Spleen (tissue), 11 donors: ENCODE data around the gene AIG1. TPM values are rescaled to one million over a fixed set of nuclear protein-coding genes. Genes with fewer than 3 reads are reported as not detected.
"Not testable (repeated sequence)": the region's sequence is repeated elsewhere in the genome, so short reads cannot be mapped to it uniquely, and the experiment has no call there.

Experiments
- DNase-seq: peaks from one replicate; pipeline ENCODE4 v3.0.0-alpha.2; 2020
- H3K27ac ChIP-seq, 8 donors: fragments of 200-600 bp; sonication (generic) in 7 of 8; 1 replicate in 4 of 8; 2 replicates in 4 of 8; pipeline versions ENCODE4 v1.5.0 to v1.8.0; 2016 to 2021; ENCODE audit warnings: inconsistent platforms in 4 of 8, mild to moderate bottlenecking in 4 of 8, moderate library complexity in 1 of 8
- H3K27me3 ChIP-seq, 7 donors: fragments of 200-600 bp; sonication (generic) in 6 of 7; replicated peaks in 1 of 7; 1 replicate in 4 of 7; 2 replicates in 3 of 7; pipeline versions ENCODE4 v1.5.0 to v1.8.0; 2016 to 2021; ENCODE audit warnings: inconsistent platforms in 3 of 7, mild to moderate bottlenecking in 1 of 7
- H3K36me3 ChIP-seq, 6 donors: fragments of 200-600 bp; sonication (generic) in 5 of 6; 1 replicate in 4 of 6; 2 replicates in 2 of 6; pipeline versions ENCODE4 v1.5.0 to v1.8.0; 2016 to 2021; ENCODE audit warnings: inconsistent platforms in 2 of 6
- H3K4me1 ChIP-seq, 6 donors: fragments of 200-600 bp; sonication (generic) in 5 of 6; 1 replicate in 3 of 6; 2 replicates in 3 of 6; pipeline versions ENCODE4 v1.5.0 to v1.8.0; 2016 to 2021; ENCODE audit warnings: inconsistent platforms in 3 of 6
- H3K4me3 ChIP-seq, 8 donors: fragments of 200-600 bp; sonication (generic) in 7 of 8; 1 replicate in 4 of 8; 2 replicates in 4 of 8; pipeline versions ENCODE4 v1.5.0 to v1.8.0; 2016 to 2021; ENCODE audit warnings: inconsistent platforms in 4 of 8, mild to moderate bottlenecking in 4 of 8, moderate library complexity in 2 of 8
- H3K9me3 ChIP-seq, 8 donors: fragments of 200-600 bp; sonication (generic) in 7 of 8; 1 replicate in 4 of 8; 2 replicates in 4 of 8; pipeline versions ENCODE4 v1.5.0 to v1.8.0; 2016 to 2021; ENCODE audit warnings: inconsistent platforms in 4 of 8
- POLR2A ChIP-seq, 3 donors: fragments of 450-650 bp; IDR thresholded peaks; one replicate each; pipeline ENCODE4 v1.5.1; 2017; ENCODE audit warnings: antibody characterized with exemption in 3 of 3, mild to moderate bottlenecking in 1 of 3
- POLR2AphosphoS5 ChIP-seq, 3 donors: sonication (generic); formaldehyde crosslinking; IDR thresholded peaks; one replicate each; pipeline ENCODE4 v1.5.1; 2017; ENCODE audit warnings: antibody characterized with exemption in 3 of 3
- WGBS, 5 donors: extraction: QIAGEN DNeasy Blood & Tissue Kit in 3 of 5; methylation state at CpG; one replicate each; pipeline versions ENCODE4 v1.1.5 to v1.1.7; 2013 to 2018; 5-methylcytosine and 5-hydroxymethylcytosine counted together
- intact Hi-C: fragments of 100-400 bp; cut with DNase I; formaldehyde crosslinking; loops from one replicate; pipeline ENCODE4 v1.15.0; 2023; ENCODE audit warnings: low total_unique reads
- polyA plus RNA-seq, 3 donors: library from polyadenylated mRNA; stranded (reverse); fragments of 200-250 nt; gene quantifications; one replicate each; pipeline ENCODE4 v1.2.1, GENCODE V29; 2013
- total RNA-seq, 7 donors: library from RNA; depleted of rRNA in 3 of 7; stranded (reverse); fragments of >200 nt in 3 of 7; fragmentation: NEBNext Ultra II Directional in 4 of 7; extraction: Animal tissue kit (Norgen Biotek cat#: 25700) in 4 of 7; gene quantifications; one replicate each; pipeline versions ENCODE4 v1.1.0 to v1.2.1, GENCODE V29; 2016 to 2021
- TF ChIP-seq, protein P1 (sequence below), 11 experiments: fragments of 200-600 bp in 7 of 11; fragments of 450-650 bp in 4 of 11; sonication (generic) in 4 of 11; IDR thresholded peaks in 8 of 11; conservative IDR thresholded peaks in 3 of 11; 1 replicate in 7 of 11; 2 replicates in 4 of 11; pipeline versions ENCODE4 v1.4.0 to v1.8.0; 2016 to 2021; ENCODE audit warnings: antibody characterized with exemption in 11 of 11, inconsistent platforms in 4 of 11, mild to moderate bottlenecking in 1 of 11
- donor health status: healthy with polysubstance abuse.
- donor health status: DM: no; HTN: no; CAD: no; lungs with moderate emphysema.
- donor health status: DM: no; HTN: no; CAD: no.
- donor health status: Bipolar disorder and iron deficiency.
- donor health status: healthy.
- donor health status: DM: no; HTN: no; CAD: no.
- donor health status: DM: yes; HTN: yes; CAD: no.

AIG1 gene
- total and polyA plus RNA-seq, 10 donors, result 14.3 to 38.0 (median 27.9) TPM

DNA sequence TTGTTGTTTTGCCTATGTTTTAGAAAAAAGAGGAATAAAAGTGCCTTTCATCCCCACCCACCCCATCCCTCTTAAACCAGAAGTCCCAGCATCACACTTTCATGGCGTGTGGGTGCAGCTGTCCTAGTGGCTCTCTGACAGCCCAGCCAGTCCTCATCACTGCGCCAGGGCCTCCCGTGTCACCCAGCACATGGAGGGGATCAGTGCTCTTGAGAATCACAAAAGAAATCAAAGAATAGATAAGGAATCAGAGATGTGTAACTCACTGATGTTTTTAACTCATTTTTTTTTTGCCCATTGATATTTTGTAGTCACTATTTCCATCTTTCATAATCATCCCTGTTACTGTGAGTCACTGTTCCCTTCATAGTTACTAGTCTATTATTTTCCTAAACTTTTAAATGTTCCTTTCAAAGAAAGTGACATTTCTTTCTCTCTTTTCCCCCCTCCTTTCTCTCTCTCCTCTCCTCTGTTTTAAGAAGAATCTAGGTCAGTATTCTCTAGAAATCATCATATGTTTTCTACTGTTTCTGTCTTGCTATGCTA lies 78.6 kb downstream of the AIG1 start:
- intact Hi-C loops, result no loop called here
- Histone ChIP-seq H3K4me3 (no peak overlapping the region), H3K27me3 (no peaks in the 10 kb centered on the region), H3K27ac (no peak overlapping the region), H3K36me3 (peaks cover 0 to 38% (median 4%) of the 10 kb centered on the region in 6 donors), H3K9me3 (no peaks in the 10 kb centered on the region), H3K4me1 (peaks cover 0 to 13% (median 0%) of the 10 kb centered on the region in 6 donors)
- TF ChIP-seq, protein P1, sequence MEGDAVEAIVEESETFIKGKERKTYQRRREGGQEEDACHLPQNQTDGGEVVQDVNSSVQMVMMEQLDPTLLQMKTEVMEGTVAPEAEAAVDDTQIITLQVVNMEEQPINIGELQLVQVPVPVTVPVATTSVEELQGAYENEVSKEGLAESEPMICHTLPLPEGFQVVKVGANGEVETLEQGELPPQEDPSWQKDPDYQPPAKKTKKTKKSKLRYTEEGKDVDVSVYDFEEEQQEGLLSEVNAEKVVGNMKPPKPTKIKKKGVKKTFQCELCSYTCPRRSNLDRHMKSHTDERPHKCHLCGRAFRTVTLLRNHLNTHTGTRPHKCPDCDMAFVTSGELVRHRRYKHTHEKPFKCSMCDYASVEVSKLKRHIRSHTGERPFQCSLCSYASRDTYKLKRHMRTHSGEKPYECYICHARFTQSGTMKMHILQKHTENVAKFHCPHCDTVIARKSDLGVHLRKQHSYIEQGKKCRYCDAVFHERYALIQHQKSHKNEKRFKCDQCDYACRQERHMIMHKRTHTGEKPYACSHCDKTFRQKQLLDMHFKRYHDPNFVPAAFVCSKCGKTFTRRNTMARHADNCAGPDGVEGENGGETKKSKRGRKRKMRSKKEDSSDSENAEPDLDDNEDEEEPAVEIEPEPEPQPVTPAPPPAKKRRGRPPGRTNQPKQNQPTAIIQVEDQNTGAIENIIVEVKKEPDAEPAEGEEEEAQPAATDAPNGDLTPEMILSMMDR (IDR thresholded peaks at IDR 0.05 in 8 of 11, conservative IDR thresholded peaks at IDR 0.05 in 3 of 11), result no peak
- TF ChIP-seq POLR2AphosphoS5 (IDR thresholded peaks at IDR 0.05), result no peak
- 92 to 96% (median 94%) methylated on average over 3 of the region's 3 CpGs for WGBS, 5 donors
- DNase-seq, result no peak

DNA sequence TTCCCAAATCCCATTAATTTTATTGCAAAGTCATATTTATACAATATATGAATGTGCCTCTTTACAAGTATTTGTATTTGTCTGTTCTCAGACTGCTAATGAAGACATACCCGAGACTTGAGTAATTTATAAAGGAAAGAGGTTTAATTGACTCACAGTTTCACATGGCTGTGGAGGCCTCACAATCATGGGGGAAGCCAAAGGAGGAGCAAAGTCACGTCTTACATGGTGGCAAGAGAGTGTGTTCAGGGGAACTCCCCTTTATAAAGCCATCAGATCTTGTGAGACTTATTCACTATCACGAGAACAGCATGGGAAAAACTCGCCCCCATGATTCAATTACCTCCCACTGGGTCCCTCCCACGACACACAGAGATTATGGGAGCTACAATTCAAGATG lies 79.2 kb downstream of the AIG1 start:
- H3K9me3 ChIP-seq, H3K27me3 ChIP-seq, H3K27ac ChIP-seq, H3K4me3 ChIP-seq, DNase-seq, intact Hi-C loops: not testable (repeated sequence)
- 76 to 87% (median 84%) methylated on average over 5 of the region's 5 CpGs for WGBS, 5 donors
- Histone ChIP-seq H3K4me1 (peaks cover 0 to 13% (median 0%) of the 10 kb centered on the region in 6 donors), H3K36me3 (peaks cover 0 to 38% (median 4%) of the 10 kb centered on the region in 6 donors)

DNA sequence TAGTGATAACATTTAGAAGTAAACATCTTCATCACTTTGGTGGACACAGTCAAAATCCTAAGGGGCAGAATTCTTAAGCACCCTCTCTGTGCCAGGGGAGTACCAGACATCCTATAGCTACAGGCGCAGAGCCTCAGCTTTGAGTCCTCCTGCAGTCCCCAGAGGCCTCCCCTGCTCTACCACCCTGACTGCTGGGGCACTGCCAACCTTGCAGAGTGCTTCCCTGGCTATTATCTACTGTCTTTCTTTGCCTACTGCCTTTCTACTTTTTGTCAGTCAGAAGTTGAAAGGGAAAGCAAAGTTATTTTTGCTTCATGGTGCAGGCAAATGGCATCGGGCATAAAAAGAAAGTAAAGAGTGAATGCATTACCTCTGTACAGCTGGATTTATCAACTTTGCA lies 80.1 kb downstream of the AIG1 start:
- Histone ChIP-seq H3K27me3 (no peaks in the 10 kb centered on the region), H3K27ac (no peak overlapping the region), H3K9me3 (no peaks in the 10 kb centered on the region), H3K4me1 (peaks cover 0 to 11% (median 0%) of the 10 kb centered on the region in 6 donors), H3K4me3 (no peak overlapping the region), H3K36me3 (peaks cover 0 to 38% (median 4%) of the 10 kb centered on the region in 6 donors)
- intact Hi-C loops, result no loop called here
- WGBS, 5 donors, result 54 to 76% (median 61%) methylated on average over 2 of the region's 2 CpGs
- DNase-seq, result no peak
- TF ChIP-seq, protein P1 (IDR thresholded peaks at IDR 0.05 in 8 of 11, conservative IDR thresholded peaks at IDR 0.05 in 3 of 11), result no peak
- TF ChIP-seq POLR2AphosphoS5 (IDR thresholded peaks at IDR 0.05) (no peak), POLR2A (IDR thresholded peaks at IDR 0.05) (no peak)

DNA sequence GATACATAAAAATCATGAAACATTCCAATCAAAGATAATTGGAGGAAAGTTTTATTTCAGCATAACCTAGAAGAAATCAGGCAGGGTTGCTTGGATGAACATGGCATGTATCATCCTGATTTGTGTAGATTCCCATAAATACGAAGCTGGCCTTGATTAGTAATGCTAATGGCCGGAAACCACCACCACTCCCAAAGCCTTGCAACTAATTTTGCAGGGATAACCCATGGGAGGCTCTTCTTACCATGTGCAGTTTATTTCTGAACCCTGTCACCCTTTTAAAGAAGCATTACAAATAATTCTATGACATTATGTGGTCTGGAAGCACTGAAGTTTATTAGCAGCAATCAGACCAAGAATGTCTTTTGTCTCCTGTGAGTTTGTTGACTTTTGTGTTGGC lies 80.8 kb downstream of the AIG1 start:
- Histone ChIP-seq H3K27me3 (no peaks in the 10 kb centered on the region), H3K9me3 (no peaks in the 10 kb centered on the region), H3K4me3 (no peak overlapping the region), H3K27ac (no peak overlapping the region), H3K36me3 (peaks cover 0 to 38% (median 4%) of the 10 kb centered on the region in 6 donors), H3K4me1 (peaks cover 0 to 5% (median 0%) of the 10 kb centered on the region in 6 donors)
- 81 to 98% (median 92%) methylated on average over 2 of the region's 2 CpGs for WGBS, 5 donors
- intact Hi-C loops, result no loop called here
- DNase-seq, result no peak
- TF ChIP-seq POLR2AphosphoS5 (IDR thresholded peaks at IDR 0.05) (no peak), POLR2A (IDR thresholded peaks at IDR 0.05) (no peak)
- TF ChIP-seq, protein P1 (IDR thresholded peaks at IDR 0.05 in 8 of 11, conservative IDR thresholded peaks at IDR 0.05 in 3 of 11), result no peak
